ENCODE results near the gene RANBP9.

GRCh38 chr6:13611715-13612114 lies 99.9 kb downstream of the RANBP9 start:
- TF ChIP-seq CTCF (IDR thresholded peaks at IDR 0.05) (no peak), POLR2A (IDR thresholded peaks at IDR 0.05) (no peak)

Data from body of pancreas (tissue), 4 donors.